HepG2 (cell line): ENCODE data around the gene ASNS. TPM values are rescaled to one million over a fixed set of nuclear protein-coding genes. Genes with fewer than 3 reads are reported as not detected.

Source experiments
- ATAC-seq: fragments of 200-7000 bp; cut with Tn5 transposase; 3 replicates; pipeline ENCODE4 v1.9.1; 2020; ENCODE audit warnings: mild to moderate bottlenecking, moderate library complexity
- Bru-seq: library from RNA; stranded (reverse); fragments of 400-500 nt; gene quantifications from one replicate; lab custom pipeline; 2021; lab: Mats Ljungman, UMichigan
- BruChase-seq, 2 experiments: library from RNA; stranded (reverse); fragments of 400-500 nt; gene quantifications; one replicate each; lab custom pipeline; 2021; lab: Mats Ljungman, UMichigan
- BruUV-seq: library from RNA; stranded (reverse); fragments of 400-500 nt; replicated peaks from 2 replicates; lab custom pipeline; 2021; lab: Mats Ljungman, UMichigan
- CTCF ChIA-PET: fragments of 300-600 bp; formaldehyde crosslinking; extraction: SDS; loops from one replicate; lab custom pipeline; 2021; ENCODE audit warnings: low total read pairs, inconsistent platforms, low intra/inter-chr PET ratio; lab: Yijun Ruan, JAX
- POLR2A ChIA-PET: fragments of 350-600 bp; sonication (Branson Sonifier 250); formaldehyde crosslinking; loops from one replicate; lab custom pipeline; 2020; ENCODE audit warnings: antibody characterized with exemption, inconsistent platforms; lab: Yijun Ruan, JAX
- DNase-seq: peaks from one replicate; pipeline ENCODE4 v3.0.0-alpha.2; 2015; ENCODE audit warnings: low spot score
- FAIRE-seq: peaks from 3 replicates; lab custom pipeline; 2011; peaks lifted over from hg19 to GRCh38; lab: Jason Lieb, UNC
- H2AFZ ChIP-seq: one replicate; pipeline ENCODE4 v1.6.1; 2011; ENCODE audit warnings: low read length, inconsistent platforms
- H3K27ac ChIP-seq: fragments of 300-600 bp; 3 replicates; pipeline ENCODE4 v1.8.0; 2011; ENCODE audit warnings: mixed run types, mild to moderate bottlenecking, mixed read lengths, low read length, inconsistent platforms; ENCODE audit not compliant: insufficient read depth; ENCODE audit errors: extremely low read length
- H3K27me3 ChIP-seq, 2 experiments: fragments of 200-600 bp in 1 of 2; 2 replicates in 1 of 2; 3 replicates in 1 of 2; pipeline versions ENCODE4 v1.6.0 to v1.8.0; 2011; ENCODE audit warnings: low read length in 2 of 2, mild to moderate bottlenecking in 2 of 2, moderate library complexity in 2 of 2, inconsistent platforms in 1 of 2; ENCODE audit not compliant: insufficient read depth in 2 of 2, control insufficient read depth in 1 of 2
- H3K36me3 ChIP-seq, 2 experiments: fragments of 200-600 bp in 1 of 2; replicated peaks in 1 of 2; 2 replicates in 1 of 2; 3 replicates in 1 of 2; pipeline versions ENCODE4 v1.5.1 to v1.8.0; 2011; ENCODE audit warnings: low read length in 2 of 2, inconsistent platforms in 1 of 2; ENCODE audit not compliant: insufficient read depth in 2 of 2, control insufficient read depth in 1 of 2
- H3K4me1 ChIP-seq: 2 replicates; pipeline ENCODE4 v1.5.1; 2012; ENCODE audit warnings: low read length, inconsistent platforms; ENCODE audit not compliant: insufficient read depth
- H3K4me2 ChIP-seq: 2 replicates; pipeline ENCODE4 v1.6.0; 2011; ENCODE audit warnings: low read depth, low read length, inconsistent platforms
- H3K4me3 ChIP-seq, 3 experiments: fragments of 200-600 bp in 1 of 3; sonication (generic), shearing (Covaris generic) in 1 of 3; replicated peaks in 1 of 3; 2 replicates each; pipeline ENCODE4 v1.5.1; 2011 to 2016; ENCODE audit warnings: low read length in 3 of 3, inconsistent platforms in 2 of 3, low read depth in 2 of 3, mild to moderate bottlenecking in 2 of 3, control low read depth in 1 of 3, mixed read lengths in 1 of 3; ENCODE audit not compliant: insufficient read depth in 1 of 3
- H3K79me2 ChIP-seq: one replicate; pipeline ENCODE4 v1.6.1; 2011; ENCODE audit warnings: low read length, inconsistent platforms; ENCODE audit not compliant: insufficient read depth
- H3K9ac ChIP-seq: 2 replicates; pipeline ENCODE4 v1.6.0; 2011; ENCODE audit warnings: mild to moderate bottlenecking, low read depth, low read length, inconsistent platforms; ENCODE audit not compliant: insufficient read depth
- H3K9me3 ChIP-seq: 2 replicates; pipeline ENCODE4 v1.5.1; 2012; ENCODE audit warnings: mild to moderate bottlenecking, low read length
- H4K20me1 ChIP-seq: 2 replicates; pipeline ENCODE4 v1.6.0; 2011; ENCODE audit warnings: inconsistent platforms, mild to moderate bottlenecking, low read length, moderate library complexity; ENCODE audit not compliant: insufficient read depth
- MYNN ChIP-seq: sonication (generic); formaldehyde crosslinking; IDR thresholded peaks from 2 replicates; pipeline ENCODE4 v1.4.0; 2020; ENCODE audit warnings: mild to moderate bottlenecking, low read depth, missing genetic modification reagents
- PTBP1 ChIP-seq: fragments of 200-400 bp; formaldehyde crosslinking; IDR thresholded peaks from 2 replicates; pipeline ENCODE4 v1.6.1; 2018; ENCODE audit warnings: low read length, low read depth; ENCODE audit not compliant: poor library complexity, severe bottlenecking
- ZNF205 ChIP-seq: IDR thresholded peaks from 2 replicates; pipeline ENCODE4 v1.6.1; 2018; ENCODE audit warnings: missing biosample characterization, missing genetic modification reagents
- ZNF468 ChIP-seq: sonication (generic); formaldehyde crosslinking; IDR thresholded peaks from 2 replicates; pipeline ENCODE4 v1.8.0; 2022; ENCODE audit warnings: mild to moderate bottlenecking, moderate library complexity, missing genetic modification reagents
- WGBS: methylation state at CpG from one replicate; pipeline ENCODE4 v1.1.6; 2017; ENCODE audit warnings: low lambda C conversion rate; 5-methylcytosine and 5-hydroxymethylcytosine counted together
- in situ Hi-C: cut with HindIII; loops from 2 replicates; pipeline ENCODE4 v1.10.0; 2017; ENCODE audit warnings: low pct_unique_long_range_greater_than_20kb; ENCODE audit not compliant: extremely low pct_ligation_motif_present
- intact Hi-C: fragments of 100-400 bp; cut with micrococcal nuclease; formaldehyde crosslinking; loops from one replicate; pipeline ENCODE4 v1.10.0; 2022; ENCODE audit not compliant: unreplicated experiment
- long read RNA-seq, 2 experiments: library from RNA in 1 of 2; library from polyadenylated mRNA in 1 of 2; stranded (forward) in 1 of 2; unstranded in 1 of 2; transcript quantifications; one replicate each; pipeline ENCODE4 v2.0.0, GENCODE V29; 2019 to 2022
- polyA minus RNA-seq, 3 experiments: library from RNA; depleted of rRNA, polyadenylated mRNA; stranded (reverse); fragments of >200 nt; gene quantifications; 2 replicates each; pipeline ENCODE4 v1.2.3, GENCODE V29; 2011; ENCODE audit warnings: low replicate concordance in 1 of 3
- polyA plus RNA-seq, 8 experiments: library from polyadenylated mRNA; depleted of rRNA in 3 of 8; stranded (reverse) in 7 of 8; unstranded in 1 of 8; fragments of >200 nt; fragmentation: Illumina TruSeq in 4 of 8; extraction: Trizol in 4 of 8; gene quantifications; 2 replicates each; pipeline versions ENCODE4 v1.2.1 to v1.2.3, GENCODE V29; 2011 to 2016; ENCODE audit warnings: low read depth in 4 of 8, missing spikeins in 1 of 8, mixed read lengths in 1 of 8; ENCODE audit not compliant: insufficient read depth in 1 of 8
- total RNA-seq, 5 experiments: library from RNA; depleted of rRNA; stranded (reverse); fragments of >200 nt; fragmentation: Illumina TruSeq; extraction: Trizol; gene quantifications; 2 replicates each; pipeline ENCODE4 v1.2.3, GENCODE V29; 2016; ENCODE audit warnings: low read depth in 1 of 5
- TF ChIP-seq, protein P1 (sequence below): IDR thresholded peaks from 2 replicates; pipeline ENCODE4 v1.4.0; 2020; ENCODE audit warnings: mild to moderate bottlenecking, missing genetic modification reagents
- TF ChIP-seq, protein P2 (sequence below): sonication (generic); formaldehyde crosslinking; IDR thresholded peaks from 2 replicates; pipeline ENCODE4 v1.4.0; 2020; ENCODE audit warnings: missing genetic modification reagents, borderline replicate concordance

Gene ASNS, protein sequence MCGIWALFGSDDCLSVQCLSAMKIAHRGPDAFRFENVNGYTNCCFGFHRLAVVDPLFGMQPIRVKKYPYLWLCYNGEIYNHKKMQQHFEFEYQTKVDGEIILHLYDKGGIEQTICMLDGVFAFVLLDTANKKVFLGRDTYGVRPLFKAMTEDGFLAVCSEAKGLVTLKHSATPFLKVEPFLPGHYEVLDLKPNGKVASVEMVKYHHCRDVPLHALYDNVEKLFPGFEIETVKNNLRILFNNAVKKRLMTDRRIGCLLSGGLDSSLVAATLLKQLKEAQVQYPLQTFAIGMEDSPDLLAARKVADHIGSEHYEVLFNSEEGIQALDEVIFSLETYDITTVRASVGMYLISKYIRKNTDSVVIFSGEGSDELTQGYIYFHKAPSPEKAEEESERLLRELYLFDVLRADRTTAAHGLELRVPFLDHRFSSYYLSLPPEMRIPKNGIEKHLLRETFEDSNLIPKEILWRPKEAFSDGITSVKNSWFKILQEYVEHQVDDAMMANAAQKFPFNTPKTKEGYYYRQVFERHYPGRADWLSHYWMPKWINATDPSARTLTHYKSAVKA
- 55.0 and 81.9 TPM in 2 replicates for total RNA-seq (2016; rRNA removed; fragmentation: Illumina TruSeq; extraction: Trizol)
- 4.0 and 4.5 TPM in 2 replicates for total RNA-seq (2016; cell fraction: cytosol; rRNA removed; fragmentation: Illumina TruSeq; extraction: Trizol; ENCODE audit: low read depth)
- 52.7 and 82.1 TPM in 2 replicates for total RNA-seq (2016; cell fraction: insoluble cytoplasmic fraction; rRNA removed; fragmentation: Illumina TruSeq; extraction: Trizol)
- 8.8 and 12.5 TPM in 2 replicates for total RNA-seq (2016; cell fraction: membrane; rRNA removed; fragmentation: Illumina TruSeq; extraction: Trizol)
- 30.4 and 40.7 TPM in 2 replicates for total RNA-seq (2016; cell fraction: nucleus; rRNA removed; fragmentation: Illumina TruSeq; extraction: Trizol)
- polyA plus RNA-seq (2011; rRNA removed) = 74.8 and 75.1 TPM in 2 replicates
- polyA plus RNA-seq (2011; cell fraction: cytosol; rRNA removed) = 43.8 and 55.1 TPM in 2 replicates
- polyA plus RNA-seq (2011; cell fraction: nucleus; rRNA removed) = 148 and 171 TPM in 2 replicates
- 152 and 252 TPM in 2 replicates for polyA plus RNA-seq (2012)
- 1.6 and 3.1 TPM in 2 replicates for polyA plus RNA-seq (2016; cell fraction: cytosol; fragmentation: Illumina TruSeq; extraction: Trizol; ENCODE audit: low read depth)
- 84.7 and 95.8 TPM in 2 replicates for polyA plus RNA-seq (2016; cell fraction: insoluble cytoplasmic fraction; fragmentation: Illumina TruSeq; extraction: Trizol; ENCODE audit: low read depth)
- 7.6 and 7.9 TPM in 2 replicates for polyA plus RNA-seq (2016; cell fraction: membrane; fragmentation: Illumina TruSeq; extraction: Trizol; ENCODE audit: low read depth)
- 58.4 and 65.6 TPM in 2 replicates for polyA plus RNA-seq (2016; cell fraction: nucleus; fragmentation: Illumina TruSeq; extraction: Trizol; ENCODE audit: insufficient read depth, low read depth)
- polyA minus RNA-seq (2011; rRNA and poly(A)+ RNA removed; ENCODE audit: low replicate concordance) = 51.6 and 135 TPM in 2 replicates
- polyA minus RNA-seq (2011; cell fraction: cytosol; rRNA and poly(A)+ RNA removed) = 59.9 and 77.4 TPM in 2 replicates
- 95.3 and 105 TPM in 2 replicates for polyA minus RNA-seq (2011; cell fraction: nucleus; rRNA and poly(A)+ RNA removed)
- Bru-seq, nascent RNA = percentile 87 among the genes with signal in this experiment
- percentile 97 among the genes with signal in this experiment for BruChase-seq, experiment 1, labeled RNA remaining after a 6-hour chase
- BruChase-seq, experiment 2, labeled RNA remaining after a 2-hour chase = percentile 96 among the genes with signal in this experiment
- long read RNA-seq, experiment 1, transcript ASNS-202 (13 exons, 1,994 nt) = major isoform, 68 of 78 reads
- long read RNA-seq, experiment 1, partial matches to known transcripts = 2 of 78 reads
- long read RNA-seq, experiment 1, other reads (novel, unspliced or antisense) = 0 of 78 reads
- long read RNA-seq, experiment 2, transcript ASNS-202 (13 exons, 1,994 nt) = major isoform, 397 of 828 reads
- long read RNA-seq, experiment 2, transcript ASNS-203 (13 exons, 2,289 nt) = minor isoform, 6 of 828 reads
- long read RNA-seq, experiment 2, transcript ASNS-209 (13 exons, 1,812 nt) = minor isoform, 9 of 828 reads
- long read RNA-seq, experiment 2, transcript ASNS-201 (14 exons, 2,356 nt) = minor isoform, 51 of 828 reads
- long read RNA-seq, experiment 2, partial matches to known transcripts = 196 of 828 reads
- long read RNA-seq, experiment 2, other reads (novel, unspliced or antisense) = 158 of 828 reads

DNA sequence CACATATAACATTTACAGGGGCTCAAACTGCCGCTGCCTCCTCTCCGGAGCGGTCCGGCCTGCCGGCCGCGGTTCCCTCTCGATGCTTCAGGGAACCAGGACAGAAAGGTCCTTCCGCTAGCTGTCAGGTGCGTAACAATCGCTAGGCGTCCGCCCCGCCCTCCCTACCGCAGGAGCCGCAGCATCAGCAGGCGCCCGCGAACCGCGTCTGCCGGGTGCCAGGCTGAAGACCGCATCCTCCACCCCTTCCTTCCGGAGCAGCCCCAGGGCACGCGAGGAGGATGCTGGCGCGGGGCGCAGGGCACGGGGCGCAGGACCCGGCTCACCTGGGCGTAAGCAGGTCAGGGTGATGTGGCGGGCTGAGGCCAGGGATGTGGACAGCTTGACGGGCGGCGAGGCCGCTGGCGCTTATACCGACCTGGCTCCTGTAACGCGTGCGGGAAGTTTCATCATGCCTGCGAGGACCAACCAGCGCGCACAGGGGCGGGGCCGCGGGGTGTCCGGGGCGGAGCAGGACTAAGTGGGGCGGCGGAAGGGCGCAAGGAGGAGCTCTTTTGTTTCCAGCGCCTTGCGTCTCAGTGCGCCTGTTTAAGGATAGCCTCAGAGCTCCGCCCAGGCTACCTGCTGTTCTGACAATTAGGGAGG lies at the start of gene ASNS:
Gene ASNS (minus strand): TSS at position 384 of the 645 bp plus-strand sequence. CDS start 3,252 bp downstream, outside the sequence.
- Histone ChIP-seq H3K27ac (peak within 1 kb of the TSS; percentile 64), H3K9me3 (no peaks in the 10 kb centered on the region), H3K9ac (peak within 1 kb of the TSS; percentile 80), H2AFZ (no peak within 1 kb of the TSS), H3K79me2 (peaks cover 8% of the 10 kb centered on the region), H4K20me1 (peaks cover 7% of the 10 kb centered on the region; the same call in 1 of the 2 replicates), H3K4me1 (peaks cover 37% of the 10 kb centered on the region), H3K4me2 (peak within 1 kb of the TSS; percentile 90), H3K4me3 (peak within 1 kb of the TSS; percentile 80 to 97 (median 85)), H3K27me3 (no peaks in the 10 kb centered on the region; a peak in 1 of 5 replicates), H3K36me3 (peaks cover 2 to 25% of the 10 kb centered on the region in 2 experiments; a peak in 4 of 5 replicates)
- ATAC-seq (peak; percentile 99), DNase-seq (peak; percentile 77), FAIRE-seq (peak; percentile 30)
- in situ Hi-C loops = no loop called here
- BruUV-seq = no TSS peak
- CTCF ChIA-PET = no interaction called here
- intact Hi-C loops = loop anchor here (5.0 kb wide), 1 partner anchor 1550 kb away; the partner anchor contains the start of gene SLC25A13
- WGBS = 5% methylated on average over 4 of the region's 58 CpGs
- POLR2A ChIA-PET = interaction anchor here (1.0 to 1.4 kb wide), 8 partner anchors 8 to 866 kb away, joined by 3 to 12 read pairs (median 5); partner anchors contain the start of gene SDHAF3
- TF ChIP-seq, protein P1, sequence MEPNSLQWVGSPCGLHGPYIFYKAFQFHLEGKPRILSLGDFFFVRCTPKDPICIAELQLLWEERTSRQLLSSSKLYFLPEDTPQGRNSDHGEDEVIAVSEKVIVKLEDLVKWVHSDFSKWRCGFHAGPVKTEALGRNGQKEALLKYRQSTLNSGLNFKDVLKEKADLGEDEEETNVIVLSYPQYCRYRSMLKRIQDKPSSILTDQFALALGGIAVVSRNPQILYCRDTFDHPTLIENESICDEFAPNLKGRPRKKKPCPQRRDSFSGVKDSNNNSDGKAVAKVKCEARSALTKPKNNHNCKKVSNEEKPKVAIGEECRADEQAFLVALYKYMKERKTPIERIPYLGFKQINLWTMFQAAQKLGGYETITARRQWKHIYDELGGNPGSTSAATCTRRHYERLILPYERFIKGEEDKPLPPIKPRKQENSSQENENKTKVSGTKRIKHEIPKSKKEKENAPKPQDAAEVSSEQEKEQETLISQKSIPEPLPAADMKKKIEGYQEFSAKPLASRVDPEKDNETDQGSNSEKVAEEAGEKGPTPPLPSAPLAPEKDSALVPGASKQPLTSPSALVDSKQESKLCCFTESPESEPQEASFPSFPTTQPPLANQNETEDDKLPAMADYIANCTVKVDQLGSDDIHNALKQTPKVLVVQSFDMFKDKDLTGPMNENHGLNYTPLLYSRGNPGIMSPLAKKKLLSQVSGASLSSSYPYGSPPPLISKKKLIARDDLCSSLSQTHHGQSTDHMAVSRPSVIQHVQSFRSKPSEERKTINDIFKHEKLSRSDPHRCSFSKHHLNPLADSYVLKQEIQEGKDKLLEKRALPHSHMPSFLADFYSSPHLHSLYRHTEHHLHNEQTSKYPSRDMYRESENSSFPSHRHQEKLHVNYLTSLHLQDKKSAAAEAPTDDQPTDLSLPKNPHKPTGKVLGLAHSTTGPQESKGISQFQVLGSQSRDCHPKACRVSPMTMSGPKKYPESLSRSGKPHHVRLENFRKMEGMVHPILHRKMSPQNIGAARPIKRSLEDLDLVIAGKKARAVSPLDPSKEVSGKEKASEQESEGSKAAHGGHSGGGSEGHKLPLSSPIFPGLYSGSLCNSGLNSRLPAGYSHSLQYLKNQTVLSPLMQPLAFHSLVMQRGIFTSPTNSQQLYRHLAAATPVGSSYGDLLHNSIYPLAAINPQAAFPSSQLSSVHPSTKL = peak; percentile 79
- TF ChIP-seq, protein P2, sequence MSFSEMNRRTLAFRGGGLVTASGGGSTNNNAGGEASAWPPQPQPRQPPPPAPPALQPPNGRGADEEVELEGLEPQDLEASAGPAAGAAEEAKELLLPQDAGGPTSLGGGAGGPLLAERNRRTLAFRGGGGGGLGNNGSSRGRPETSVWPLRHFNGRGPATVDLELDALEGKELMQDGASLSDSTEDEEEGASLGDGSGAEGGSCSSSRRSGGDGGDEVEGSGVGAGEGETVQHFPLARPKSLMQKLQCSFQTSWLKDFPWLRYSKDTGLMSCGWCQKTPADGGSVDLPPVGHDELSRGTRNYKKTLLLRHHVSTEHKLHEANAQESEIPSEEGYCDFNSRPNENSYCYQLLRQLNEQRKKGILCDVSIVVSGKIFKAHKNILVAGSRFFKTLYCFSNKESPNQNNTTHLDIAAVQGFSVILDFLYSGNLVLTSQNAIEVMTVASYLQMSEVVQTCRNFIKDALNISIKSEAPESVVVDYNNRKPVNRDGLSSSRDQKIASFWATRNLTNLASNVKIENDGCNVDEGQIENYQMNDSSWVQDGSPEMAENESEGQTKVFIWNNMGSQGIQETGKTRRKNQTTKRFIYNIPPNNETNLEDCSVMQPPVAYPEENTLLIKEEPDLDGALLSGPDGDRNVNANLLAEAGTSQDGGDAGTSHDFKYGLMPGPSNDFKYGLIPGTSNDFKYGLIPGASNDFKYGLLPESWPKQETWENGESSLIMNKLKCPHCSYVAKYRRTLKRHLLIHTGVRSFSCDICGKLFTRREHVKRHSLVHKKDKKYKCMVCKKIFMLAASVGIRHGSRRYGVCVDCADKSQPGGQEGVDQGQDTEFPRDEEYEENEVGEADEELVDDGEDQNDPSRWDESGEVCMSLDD (CRISPR knock-in tag) = peak; percentile 69; the same call in 1 of the 2 replicates
- no peak for TF ChIP-seq ZNF468 (CRISPR knock-in tag)
- TF ChIP-seq PTBP1 = no peak
- TF ChIP-seq ZNF205 (CRISPR knock-in tag) = no peak
- TF ChIP-seq MYNN (CRISPR knock-in tag) = peak; percentile 62; the same call in 1 of the 2 replicates
